GM12865 (cell line): ENCODE measurements around the gene MEOX2.

Source experiments
- DNase-seq: peaks from one replicate; pipeline ENCODE4 v3.0.0; 2010; ENCODE audit warnings: low read depth
- H3K4me3 ChIP-seq: 2 replicates; pipeline ENCODE4 v1.5.1; 2011; ENCODE audit warnings: mild to moderate bottlenecking, low read depth, low read length, control low read depth
- CTCF ChIP-seq: IDR thresholded peaks from 2 replicates; pipeline ENCODE4 v1.5.1; 2011; ENCODE audit warnings: low read length, control low read depth, low read depth, inconsistent platforms; ENCODE audit not compliant: insufficient read depth; ENCODE audit errors: missing control alignments

Gene MEOX2

GRCh38 chr7:15687546-15688278 is 1.2 kb upstream of the MEOX2 start:
- no peak overlapping the region for H3K4me3 ChIP-seq
- TF ChIP-seq CTCF: no peak
- DNase-seq: no peak

DNA sequence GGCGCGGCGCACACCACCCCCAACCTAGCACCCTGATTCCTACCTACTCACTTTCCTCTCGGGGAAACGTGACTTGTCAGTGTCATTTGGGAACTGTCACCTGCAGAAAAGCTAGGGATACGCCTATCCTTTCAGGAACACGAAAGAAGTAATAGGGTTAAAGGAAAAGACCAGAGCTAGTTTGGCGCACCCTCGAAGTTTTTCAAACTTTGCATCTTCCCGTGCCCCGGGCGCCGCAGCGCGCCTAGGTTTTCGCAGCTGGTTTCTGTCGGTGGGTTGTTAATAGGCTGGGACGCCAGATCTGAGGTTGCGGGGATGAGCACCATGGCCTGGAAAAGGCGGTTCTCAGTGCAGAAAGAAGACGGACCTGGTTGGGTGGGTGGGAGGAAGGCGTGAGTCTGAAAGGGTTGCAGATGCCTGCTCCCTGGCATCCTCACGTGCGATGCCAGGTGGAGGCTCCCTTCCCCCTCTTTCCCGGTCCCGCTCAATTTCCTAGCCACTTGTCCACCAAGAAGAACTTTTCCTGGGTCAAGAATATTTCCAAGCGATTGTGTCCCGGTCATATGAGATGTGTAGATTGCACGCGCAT is 568 bp upstream of the MEOX2 start:
- no peak for DNase-seq
- TF ChIP-seq CTCF: no peak
- no peak overlapping the region for H3K4me3 ChIP-seq

- no peak overlapping the region for H3K4me3 ChIP-seq
- TF ChIP-seq CTCF: no peak
- no peak for DNase-seq
These were observed 857 bp downstream of the MEOX2 start for GRCh38 chr7:15685358-15686294.

DNA sequence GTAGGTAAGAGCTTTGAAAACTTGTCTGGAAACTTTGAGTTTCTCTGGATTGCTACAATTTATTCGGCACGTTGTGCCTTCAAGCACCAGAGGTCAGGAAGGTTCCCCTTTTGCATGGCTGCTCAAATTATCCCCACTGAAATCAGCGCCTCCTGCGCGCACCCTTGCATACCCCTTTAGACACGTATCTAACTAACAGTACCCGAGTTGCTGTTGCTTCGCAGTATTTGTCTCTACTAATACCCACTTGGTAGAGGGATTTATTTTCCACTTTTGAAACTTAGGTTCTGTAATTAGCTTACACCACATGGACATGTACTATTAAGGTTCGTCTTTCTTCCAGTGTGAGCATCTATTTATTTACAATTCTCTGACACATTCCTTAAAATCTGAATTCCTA is 1.6 kb downstream of the MEOX2 start:
- TF ChIP-seq CTCF: no peak
- no peak overlapping the region for H3K4me3 ChIP-seq

DNA sequence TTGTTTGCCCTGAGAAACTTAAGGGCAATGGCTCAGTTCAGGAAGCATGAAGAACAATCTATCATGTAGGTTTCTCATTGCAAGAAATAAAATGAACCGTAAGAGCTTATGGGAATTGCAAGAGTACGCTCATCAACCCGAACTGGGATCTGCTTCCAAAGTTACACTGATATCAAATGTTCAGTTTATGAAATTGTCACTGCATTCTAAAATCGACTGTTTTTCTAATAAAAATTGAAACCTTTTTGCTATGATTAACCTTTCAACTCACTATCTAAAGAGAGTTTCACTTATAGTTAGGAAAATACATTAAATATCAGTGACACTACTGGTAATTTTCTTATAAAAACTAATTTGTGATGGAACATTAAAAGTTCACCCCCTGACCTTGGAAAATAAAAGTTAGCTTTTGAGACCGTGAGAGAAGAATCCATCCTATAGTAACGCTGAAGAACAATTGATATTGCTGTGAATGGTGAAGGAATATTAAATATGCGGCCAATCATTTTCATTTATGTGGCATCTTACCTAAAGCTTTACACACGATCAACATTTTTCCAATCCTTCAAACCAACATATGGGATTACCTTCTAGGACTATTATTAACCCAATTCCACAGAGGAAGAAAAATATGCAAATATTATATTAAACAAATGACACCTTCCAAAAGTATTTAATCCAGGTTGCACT is 2.2 kb downstream of the MEOX2 start:
- TF ChIP-seq CTCF: no peak
- no peak overlapping the region for H3K4me3 ChIP-seq
- DNase-seq: no peak

More for the DNA sequence above, 1.6 kb downstream of the MEOX2 start:
- DNase-seq: no peak

GRCh38 chr7:15682751-15683245 is 3.7 kb downstream of the MEOX2 start:
- DNase-seq: no peak
- TF ChIP-seq CTCF: no peak
- H3K4me3 ChIP-seq: no peak overlapping the region
